A673 (cell line): ENCODE measurements around the gene BEAN1. TPM values are rescaled to one million over a fixed set of nuclear protein-coding genes. Genes with fewer than 3 reads are reported as not detected.

Experiments
- BruUV-seq: library from RNA; stranded (reverse); fragments of 400-500 nt; replicated peaks from 2 replicates; lab custom pipeline; 2021; lab: Mats Ljungman, UMichigan
- CTCF ChIA-PET: fragments of 300-600 bp; sonication (Branson Sonifier 250); formaldehyde crosslinking; loops from one replicate; lab custom pipeline; 2022; ENCODE audit warnings: antibody characterized with exemption; lab: Charles Lee
- POLR2A ChIA-PET: fragments of 300-600 bp; sonication (Branson Sonifier 250); formaldehyde crosslinking; loops from one replicate; lab custom pipeline; 2022; ENCODE audit warnings: antibody characterized with exemption; ENCODE audit not compliant: low non-redundant PET; lab: Charles Lee
- DNase-seq: peaks from one replicate; pipeline ENCODE4 v3.0.0-alpha.2; 2015; ENCODE audit warnings: low spot score
- H3K27ac ChIP-seq: fragments of 200-600 bp; sonication (generic); 2 replicates; pipeline ENCODE4 v1.5.1; 2016; ENCODE audit warnings: mixed run types, low read depth, mild to moderate bottlenecking, mixed read lengths, antibody characterized with exemption, low read length; ENCODE audit not compliant: poor library complexity, severe bottlenecking
- H3K27me3 ChIP-seq: fragments of 200-600 bp; sonication (generic); replicated peaks from 2 replicates; pipeline ENCODE4 v1.6.1; 2017; ENCODE audit warnings: mixed run types, low read depth, mild to moderate bottlenecking, mixed read lengths, antibody characterized with exemption, low read length; ENCODE audit not compliant: insufficient read depth, poor library complexity
- H3K36me3 ChIP-seq: fragments of 200-600 bp; sonication (generic); 2 replicates; pipeline ENCODE4 v1.6.1; 2016; ENCODE audit warnings: mixed run types, mild to moderate bottlenecking, mixed read lengths, antibody characterized with exemption, low read length; ENCODE audit not compliant: insufficient read depth, poor library complexity, severe bottlenecking
- H3K4me1 ChIP-seq: fragments of 200-600 bp; sonication (generic); 2 replicates; pipeline ENCODE4 v1.6.1; 2017; ENCODE audit warnings: mixed run types, mild to moderate bottlenecking, mixed read lengths, antibody characterized with exemption, low read length; ENCODE audit not compliant: insufficient read depth, poor library complexity, severe bottlenecking
- H3K4me3 ChIP-seq: fragments of 200-600 bp; sonication (generic); 2 replicates; pipeline ENCODE4 v1.5.1; 2016; ENCODE audit warnings: low read depth, mixed run types, mild to moderate bottlenecking, mixed read lengths, low read length; ENCODE audit not compliant: poor library complexity, severe bottlenecking
- H3K9me3 ChIP-seq: fragments of 200-600 bp; sonication (generic); 2 replicates; pipeline ENCODE4 v1.6.1; 2016; ENCODE audit warnings: mixed run types, low read depth, mild to moderate bottlenecking, mixed read lengths, antibody characterized with exemption, low read length; ENCODE audit not compliant: poor library complexity, severe bottlenecking
- EZH2 ChIP-seq: fragments of 200-600 bp; sonication (generic); IDR thresholded peaks from 2 replicates; pipeline ENCODE4 v1.6.1; 2017; ENCODE audit warnings: borderline replicate concordance, low read depth, mild to moderate bottlenecking, mixed read lengths, antibody characterized with exemption, low read length; ENCODE audit not compliant: poor library complexity, severe bottlenecking
- intact Hi-C: fragments of 100-400 bp; cut with micrococcal nuclease; formaldehyde crosslinking; loops from one replicate; pipeline ENCODE4 v1.10.0; 2022; ENCODE audit not compliant: unreplicated experiment
- total RNA-seq: library from RNA; stranded (reverse); gene quantifications from 2 replicates; pipeline ENCODE4 v1.2.3, GENCODE V29; 2021
- TF ChIP-seq, protein P1 (sequence below): fragments of 300-800, 200-600 bp; sonication (generic); conservative IDR thresholded peaks from 2 replicates; pipeline ENCODE4 v1.5.1; 2017; ENCODE audit warnings: low read depth, mild to moderate bottlenecking, antibody characterized with exemption, low read length, moderate library complexity, mixed read lengths

The BEAN1 gene
- total RNA-seq, 1 experiment from 2014 or later: not detected

DNA sequence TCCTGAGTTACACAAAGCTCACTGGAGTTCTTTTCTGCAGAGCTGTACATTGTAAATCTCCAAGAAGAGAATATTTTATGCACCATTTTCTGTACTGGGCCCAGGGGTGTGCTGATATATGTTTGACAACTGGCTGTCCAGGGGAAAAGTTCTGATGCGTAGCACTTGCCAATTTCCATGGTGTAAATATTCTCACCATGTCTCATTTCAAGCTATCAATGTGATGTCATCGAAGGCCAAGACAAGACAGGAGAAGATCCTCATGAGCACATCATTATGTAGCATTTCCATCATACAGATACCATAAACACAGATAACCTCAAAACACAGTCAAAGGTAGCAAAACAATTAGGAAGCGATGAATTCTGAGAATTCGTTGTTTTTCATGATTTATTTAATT is 41.7 kb upstream of the BEAN1 start:
- BruUV-seq: no TSS peak
- POLR2A ChIA-PET: no interaction called here
- DNase-seq: no peak

GRCh38 chr16:66386629-66387622 is 40.2 kb upstream of the BEAN1 start:
- Histone ChIP-seq H3K36me3 (no peaks in the 10 kb centered on the region), H3K4me3 (no peak overlapping the region), H3K4me1 (no peaks in the 10 kb centered on the region), H3K27me3 (no peaks in the 10 kb centered on the region), H3K27ac (no peak overlapping the region), H3K9me3 (no peaks in the 10 kb centered on the region)
- intact Hi-C loops: no loop called here
- ChIA-PET POLR2A (interaction anchor here (0.7 kb wide), 1 partner anchor 13 kb away, joined by 6 read pairs; no protein-coding TSS in a partner anchor), CTCF (no interaction called here)
- DNase-seq: no peak
- BruUV-seq: no TSS peak
- TF ChIP-seq EZH2: no peak
- TF ChIP-seq, protein P1, sequence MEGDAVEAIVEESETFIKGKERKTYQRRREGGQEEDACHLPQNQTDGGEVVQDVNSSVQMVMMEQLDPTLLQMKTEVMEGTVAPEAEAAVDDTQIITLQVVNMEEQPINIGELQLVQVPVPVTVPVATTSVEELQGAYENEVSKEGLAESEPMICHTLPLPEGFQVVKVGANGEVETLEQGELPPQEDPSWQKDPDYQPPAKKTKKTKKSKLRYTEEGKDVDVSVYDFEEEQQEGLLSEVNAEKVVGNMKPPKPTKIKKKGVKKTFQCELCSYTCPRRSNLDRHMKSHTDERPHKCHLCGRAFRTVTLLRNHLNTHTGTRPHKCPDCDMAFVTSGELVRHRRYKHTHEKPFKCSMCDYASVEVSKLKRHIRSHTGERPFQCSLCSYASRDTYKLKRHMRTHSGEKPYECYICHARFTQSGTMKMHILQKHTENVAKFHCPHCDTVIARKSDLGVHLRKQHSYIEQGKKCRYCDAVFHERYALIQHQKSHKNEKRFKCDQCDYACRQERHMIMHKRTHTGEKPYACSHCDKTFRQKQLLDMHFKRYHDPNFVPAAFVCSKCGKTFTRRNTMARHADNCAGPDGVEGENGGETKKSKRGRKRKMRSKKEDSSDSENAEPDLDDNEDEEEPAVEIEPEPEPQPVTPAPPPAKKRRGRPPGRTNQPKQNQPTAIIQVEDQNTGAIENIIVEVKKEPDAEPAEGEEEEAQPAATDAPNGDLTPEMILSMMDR: no peak

More for the DNA sequence above, 41.7 kb upstream of the BEAN1 start:
- no peaks in the 10 kb centered on the region for H3K27me3 ChIP-seq
- no peaks in the 10 kb centered on the region for H3K9me3 ChIP-seq
- intact Hi-C loops: no loop called here
- TF ChIP-seq EZH2: no peak
- TF ChIP-seq, protein P1: no peak
- H3K4me3 ChIP-seq: no peak overlapping the region
- H3K36me3 ChIP-seq: no peaks in the 10 kb centered on the region
- H3K27ac ChIP-seq: no peak overlapping the region
- no peaks in the 10 kb centered on the region for H3K4me1 ChIP-seq
- CTCF ChIA-PET: no interaction called here

- Histone ChIP-seq H3K27me3 (no peaks in the 10 kb centered on the region), H3K36me3 (no peaks in the 10 kb centered on the region), H3K4me1 (no peaks in the 10 kb centered on the region), H3K4me3 (no peak overlapping the region), H3K27ac (no peak overlapping the region), H3K9me3 (no peaks in the 10 kb centered on the region)
- TF ChIP-seq EZH2: no peak
- TF ChIP-seq, protein P1: no peak
- intact Hi-C loops: no loop called here
- ChIA-PET CTCF (no interaction called here), POLR2A (no interaction called here)
- no TSS peak for BruUV-seq
- DNase-seq: no peak
These were observed 39.2 kb upstream of the BEAN1 start for GRCh38 chr16:66387817-66388332.
